Pulmonary artery endothelial cell (primary cell): ENCODE data around the gene NR2F2. TPM values are rescaled to one million over a fixed set of nuclear protein-coding genes. Genes with fewer than 3 reads are reported as not detected.

Experiments used
- DNase-seq: peaks from one replicate; pipeline ENCODE4 v3.0.0-alpha.2; 2011; ENCODE audit warnings: low read depth, low spot score
- total RNA-seq: library from RNA; depleted of rRNA; stranded (reverse); fragments of >200 nt; gene quantifications from 2 replicates; pipeline ENCODE4 v1.2.3, GENCODE V29; 2014

Gene NR2F2
- total RNA-seq, 1 donor from 2014 or later = 13.6 TPM

- DNase-seq = no peak
These were observed 11.3 kb downstream of the NR2F2 start for GRCh38 chr15:96341513-96342405.

- DNase-seq = no peak
These were observed 12.1 kb downstream of the NR2F2 start for GRCh38 chr15:96342406-96343112.

GRCh38 chr15:96343113-96344059 lies 12.9 kb downstream of the NR2F2 start:
- no peak for DNase-seq

GRCh38 chr15:96344060-96344705 lies 13.7 kb downstream of the NR2F2 start:
- no peak for DNase-seq

- no peak for DNase-seq
These were observed 14.4 kb downstream of the NR2F2 start for GRCh38 chr15:96344706-96345559.

GRCh38 chr15:96345560-96346399 lies 15.3 kb downstream of the NR2F2 start:
- DNase-seq = no peak

GRCh38 chr15:96346409-96346970 lies 16.0 kb downstream of the NR2F2 start:
- no peak for DNase-seq

GRCh38 chr15:96347181-96348111 lies 16.9 kb downstream of the NR2F2 start:
- DNase-seq = no peak

- no peak for DNase-seq
These were observed 17.9 kb downstream of the NR2F2 start for GRCh38 chr15:96348112-96349027.

- DNase-seq = no peak
These were observed 18.7 kb downstream of the NR2F2 start for GRCh38 chr15:96349034-96349856.

GRCh38 chr15:96349857-96350720 lies 19.6 kb downstream of the NR2F2 start:
- DNase-seq = no peak

GRCh38 chr15:96350934-96351724 lies 20.6 kb downstream of the NR2F2 start:
- no peak for DNase-seq

GRCh38 chr15:96351761-96352603 lies 21.5 kb downstream of the NR2F2 start:
- no peak for DNase-seq
